Cardiac muscle cell (in vitro differentiated cells and primary cell): Measurements from ENCODE around the gene PUM2. TPM values are rescaled to one million over a fixed set of nuclear protein-coding genes. Genes with fewer than 3 reads are reported as not detected.
A peak's percentile ranks its signal among the peaks of the same experiment; 100 is the strongest.

Experiments
- DNase-seq, 2 donors: peaks; one replicate each; pipeline versions ENCODE4 v3.0.0 to v3.0.0-alpha.2; 2010 to 2017; ENCODE audit warnings: low read depth in 1 of 2, low spot score in 1 of 2
- H3K27ac ChIP-seq: fragments of 200-600 bp; sonication (generic); 2 replicates; pipeline ENCODE4 v1.5.1; 2016
- H3K27me3 ChIP-seq: fragments of 200-600 bp; sonication (generic); 2 replicates; pipeline ENCODE4 v1.6.0; 2016; ENCODE audit warnings: control low read depth
- H3K36me3 ChIP-seq: fragments of 200-600 bp; sonication (generic); 2 replicates; pipeline ENCODE4 v1.5.1; 2016; ENCODE audit warnings: control low read depth
- H3K4me1 ChIP-seq: fragments of 200-600 bp; sonication (generic); 2 replicates; pipeline ENCODE4 v1.8.1; 2017; ENCODE audit warnings: low read depth, mild to moderate bottlenecking, mixed run types
- H3K4me3 ChIP-seq: fragments of 200-600 bp; sonication (generic); 2 replicates; pipeline ENCODE4 v1.5.1; 2016; ENCODE audit warnings: mild to moderate bottlenecking
- H3K9me3 ChIP-seq: fragments of 200-600 bp; sonication (generic); 2 replicates; pipeline ENCODE4 v1.5.1; 2017; ENCODE audit warnings: low read depth, mild to moderate bottlenecking, control low read depth
- CTCF ChIP-seq: IDR thresholded peaks from 2 replicates; pipeline ENCODE4 v1.5.1; 2012; ENCODE audit warnings: low read depth, mild to moderate bottlenecking, low read length
- polyA plus RNA-seq: library from polyadenylated mRNA; unstranded; fragments of >200 nt; fragmentation: Nextera tagmentation; extraction: Ambion mirVana; gene quantifications from 2 replicates; pipeline ENCODE4 v1.2.1, GENCODE V29; 2016
- total RNA-seq: library from RNA; depleted of rRNA; stranded (reverse); fragments of >200 nt; gene quantifications from 2 replicates; pipeline ENCODE4 v1.2.3, GENCODE V29; 2016

The PUM2 gene
- total and polyA plus RNA-seq, 2 experiments from 2014 or later: 20.1 to 35.8 TPM

- no peaks in the 10 kb centered on the region for H3K36me3 ChIP-seq
- DNase-seq: no peak
- no peak for TF ChIP-seq CTCF
- no peaks in the 10 kb centered on the region for H3K27me3 ChIP-seq
- H3K27ac ChIP-seq: no peak overlapping the region
- peaks cover 19% of the 10 kb centered on the region for H3K4me1 ChIP-seq
- H3K4me3 ChIP-seq: no peak overlapping the region
- no peaks in the 10 kb centered on the region for H3K9me3 ChIP-seq
These were observed 136.0 kb downstream of the PUM2 start for GRCh38 chr2:20214566-20215182.

DNA sequence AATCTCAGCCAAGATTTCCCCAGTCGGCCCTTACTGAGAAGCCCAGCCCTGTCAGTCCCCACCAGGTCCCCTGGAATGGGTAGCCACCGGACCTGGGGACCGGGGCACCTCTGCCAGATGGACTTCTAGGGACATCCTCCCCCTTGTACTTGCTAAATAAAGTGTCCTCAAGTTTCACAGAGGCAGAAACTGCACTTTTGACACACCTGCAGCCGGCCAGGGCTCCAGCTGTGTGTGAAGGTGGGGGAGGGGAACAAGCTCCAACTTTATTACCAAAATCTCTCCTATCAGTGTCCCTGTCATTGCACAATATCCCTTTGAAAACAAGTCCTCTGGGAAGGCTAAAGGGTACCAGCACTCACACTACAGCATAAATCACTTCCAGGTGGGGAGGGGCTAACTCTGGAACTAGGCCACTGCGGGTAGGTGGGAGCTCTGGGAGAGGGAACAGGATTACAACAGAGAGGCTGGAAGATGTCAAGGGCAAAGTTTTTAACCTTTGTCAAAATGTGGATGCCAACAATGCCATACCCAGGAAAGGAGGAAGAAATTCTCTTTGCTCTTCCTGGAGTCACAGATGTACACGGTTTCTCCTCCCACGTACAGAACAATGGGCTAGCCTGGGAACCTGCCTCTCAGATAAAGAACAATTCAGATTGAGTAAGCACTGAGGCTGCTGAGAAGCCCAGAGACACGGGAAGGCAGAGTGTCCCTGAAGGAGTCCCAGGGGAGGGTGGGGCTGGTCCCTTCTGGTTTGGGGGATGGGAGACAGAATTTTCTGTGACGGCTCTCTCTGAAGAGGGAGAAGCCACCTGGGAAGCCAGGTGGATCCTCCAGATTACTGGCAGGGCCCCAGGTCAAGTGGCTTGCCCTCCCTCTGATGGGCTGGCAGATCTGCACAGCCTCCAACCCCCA lies 136.7 kb downstream of the PUM2 start:
- Histone ChIP-seq H3K4me1 (peaks cover 19% of the 10 kb centered on the region), H3K4me3 (no peak overlapping the region), H3K27ac (no peak overlapping the region), H3K36me3 (no peaks in the 10 kb centered on the region), H3K27me3 (no peaks in the 10 kb centered on the region), H3K9me3 (no peaks in the 10 kb centered on the region)
- no peak for TF ChIP-seq CTCF
- peak in 1 of 2 donors; percentile 27 for DNase-seq

DNA sequence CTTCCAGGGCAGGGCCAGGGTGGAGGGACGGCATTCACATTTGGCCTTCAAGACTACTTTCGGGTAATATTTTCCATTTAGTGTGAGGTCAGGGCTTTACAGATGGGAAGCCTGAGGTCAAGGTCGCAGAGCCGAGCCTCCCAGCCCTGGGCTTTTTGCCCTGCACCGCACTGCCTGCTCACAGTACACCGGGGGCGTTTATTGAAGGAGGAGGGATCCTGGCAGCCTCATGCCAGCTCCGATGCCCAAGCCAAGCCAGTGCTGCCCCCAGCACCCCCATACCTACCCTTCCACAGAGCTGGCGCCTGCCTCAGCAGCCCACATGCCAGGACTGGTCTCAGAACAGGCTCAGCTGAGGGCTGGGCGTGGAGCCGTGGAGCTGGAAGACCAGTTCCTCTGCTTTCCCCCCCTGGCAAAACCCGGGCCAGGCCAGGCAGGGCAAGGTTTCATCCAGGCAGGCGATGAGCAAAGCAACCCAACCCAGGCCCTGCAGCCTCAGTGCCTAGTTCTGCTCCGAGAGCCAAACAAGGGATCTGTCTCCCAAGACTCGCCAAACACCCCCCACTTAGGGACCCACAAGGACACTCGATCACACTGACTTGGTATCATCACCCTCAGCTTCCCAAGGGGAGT lies 137.7 kb downstream of the PUM2 start:
- TF ChIP-seq CTCF: no peak
- DNase-seq: no peak
- peak overlapping the region; percentile 28 for H3K27ac ChIP-seq
- no peak overlapping the region for H3K4me3 ChIP-seq
- no peaks in the 10 kb centered on the region for H3K27me3 ChIP-seq
- H3K4me1 ChIP-seq: peaks cover 19% of the 10 kb centered on the region
- H3K9me3 ChIP-seq: no peaks in the 10 kb centered on the region
- no peaks in the 10 kb centered on the region for H3K36me3 ChIP-seq

- no peaks in the 10 kb centered on the region for H3K27me3 ChIP-seq
- peak; percentile 59 to 69 for DNase-seq
- no peaks in the 10 kb centered on the region for H3K36me3 ChIP-seq
- peak overlapping the region; percentile 28 for H3K27ac ChIP-seq
- no peaks in the 10 kb centered on the region for H3K9me3 ChIP-seq
- no peak overlapping the region for H3K4me3 ChIP-seq
- TF ChIP-seq CTCF: no peak
- peaks cover 19% of the 10 kb centered on the region for H3K4me1 ChIP-seq
These were observed 138.2 kb downstream of the PUM2 start for GRCh38 chr2:20212459-20212870.

DNA sequence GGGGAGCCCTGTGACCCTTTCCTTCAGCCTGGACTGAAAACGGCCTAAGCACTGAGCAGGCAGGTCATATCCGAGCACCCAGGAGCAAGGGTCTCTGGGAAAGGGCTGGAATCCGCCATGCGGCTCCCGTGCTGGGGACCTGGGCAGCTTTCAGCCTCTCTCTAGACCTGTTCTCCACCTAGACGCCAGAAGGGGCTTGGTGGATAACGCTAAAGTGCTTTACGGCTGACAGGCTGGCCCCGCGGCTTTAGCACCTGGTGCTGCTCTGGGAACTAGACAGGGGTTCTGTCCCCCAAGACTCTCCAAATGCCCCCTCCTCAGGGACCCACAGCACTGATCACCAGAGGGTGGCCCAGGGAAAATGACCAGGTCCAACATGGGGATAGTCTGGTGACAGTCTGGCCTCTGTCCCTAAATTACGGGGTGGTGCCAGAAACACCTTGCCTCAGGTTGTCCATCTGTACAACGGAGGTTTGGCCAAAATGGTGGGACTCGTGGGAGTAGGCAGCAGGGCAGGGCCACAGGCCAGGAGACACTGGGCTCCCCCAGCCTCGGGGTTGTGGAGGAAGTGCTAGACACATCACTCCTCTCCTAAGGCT lies 138.7 kb downstream of the PUM2 start:
- Histone ChIP-seq H3K27me3 (no peaks in the 10 kb centered on the region), H3K4me3 (no peak overlapping the region), H3K4me1 (peaks cover 19% of the 10 kb centered on the region), H3K9me3 (no peaks in the 10 kb centered on the region), H3K27ac (peak overlapping the region; percentile 28), H3K36me3 (no peaks in the 10 kb centered on the region)
- no peak for DNase-seq
- TF ChIP-seq CTCF: no peak
